MCF 10A (cell line): Measurements from ENCODE around the gene IPO5. TPM values are rescaled to one million over a fixed set of nuclear protein-coding genes. Genes with fewer than 3 reads are reported as not detected.
"Not testable (repeated sequence)": the region's sequence is repeated elsewhere in the genome, so short reads cannot be mapped to it uniquely, and the experiment has no call there.

ENCODE experiments used
- BruUV-seq: library from RNA; stranded (reverse); fragments of 400-500 nt; replicated peaks from 2 replicates; lab custom pipeline; 2021; lab: Mats Ljungman, UMichigan
- CTCF ChIA-PET: fragments of 300-600 bp; sonication (Branson Sonifier 250); formaldehyde crosslinking; extraction: SDS; loops from one replicate; lab custom pipeline; 2021; ENCODE audit warnings: antibody characterized with exemption, inconsistent platforms; lab: Yijun Ruan, JAX
- POLR2A ChIA-PET: fragments of 300-600, 350-650 bp; sonication (Branson Sonifier 250); formaldehyde crosslinking; extraction: SDS; loops from one replicate; lab custom pipeline; 2020; ENCODE audit warnings: antibody characterized with exemption, inconsistent platforms; lab: Yijun Ruan, JAX
- DNase-seq: peaks from one replicate; pipeline ENCODE4 v3.0.0-alpha.2; 2018; ENCODE audit not compliant: unreplicated experiment
- H3K27ac Mint-ChIP-seq: one replicate; pipeline ENCODE4 v1.8.0; 2022; ENCODE audit warnings: mild to moderate bottlenecking, low read depth, mixed read lengths; ENCODE audit not compliant: unreplicated experiment
- H3K27me3 Mint-ChIP-seq: one replicate; pipeline ENCODE4 v1.8.0; 2022; ENCODE audit warnings: mixed read lengths; ENCODE audit not compliant: insufficient read depth, unreplicated experiment
- H3K36me3 Mint-ChIP-seq: one replicate; pipeline ENCODE4 v1.8.0; 2022; ENCODE audit warnings: mild to moderate bottlenecking, moderate library complexity, mixed read lengths; ENCODE audit not compliant: insufficient read depth, unreplicated experiment
- H3K4me1 Mint-ChIP-seq: one replicate; pipeline ENCODE4 v1.8.0; 2022; ENCODE audit warnings: mixed read lengths; ENCODE audit not compliant: insufficient read depth, unreplicated experiment
- H3K4me3 Mint-ChIP-seq: one replicate; pipeline ENCODE4 v1.8.0; 2022; ENCODE audit warnings: mild to moderate bottlenecking, moderate library complexity, mixed read lengths; ENCODE audit not compliant: unreplicated experiment
- H3K9me3 Mint-ChIP-seq: one replicate; pipeline ENCODE4 v1.8.0; 2022; ENCODE audit warnings: mixed read lengths; ENCODE audit not compliant: unreplicated experiment
- intact Hi-C: fragments of 100-400 bp; cut with micrococcal nuclease; formaldehyde crosslinking; loops from 2 replicates; pipeline ENCODE4 v1.14.1; 2022
- total RNA-seq: library from RNA; stranded (reverse); gene quantifications from 2 replicates; pipeline ENCODE4 v1.2.3, GENCODE V29; 2022
- TF ChIP-seq, protein P1 (sequence below): fragments of 200-600 bp; IDR thresholded peaks from one replicate; pipeline ENCODE4 v1.8.0; 2022; ENCODE audit warnings: antibody characterized with exemption, mild to moderate bottlenecking; ENCODE audit not compliant: unreplicated experiment

Gene IPO5
- total RNA-seq, 1 experiment from 2014 or later, result 200 TPM

DNA sequence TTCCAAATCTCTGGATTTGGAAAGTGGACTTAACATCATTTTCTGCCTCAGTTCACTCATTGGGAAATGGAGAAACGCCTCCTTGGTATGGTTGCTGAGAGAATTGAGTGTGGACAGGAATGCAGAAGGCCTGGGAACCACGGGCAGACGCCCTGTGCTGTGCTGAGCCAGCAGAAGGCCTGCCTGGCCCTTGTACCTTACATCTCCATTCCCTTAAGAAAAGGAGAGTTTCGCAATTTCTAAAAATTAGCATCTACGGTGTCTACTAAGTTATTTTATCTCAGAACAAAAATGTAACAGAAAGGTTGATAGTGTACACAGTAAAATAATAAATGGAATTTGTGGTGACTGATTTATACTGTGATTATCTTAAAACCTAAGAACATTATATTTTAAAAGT lies 78.7 kb downstream of the IPO5 start:
- no peak overlapping the region for H3K4me3 Mint-ChIP-seq
- intact Hi-C loops, result loop anchor here (5.0 kb wide), 1 partner anchor 640 kb away; no protein-coding TSS in a partner anchor

DNA sequence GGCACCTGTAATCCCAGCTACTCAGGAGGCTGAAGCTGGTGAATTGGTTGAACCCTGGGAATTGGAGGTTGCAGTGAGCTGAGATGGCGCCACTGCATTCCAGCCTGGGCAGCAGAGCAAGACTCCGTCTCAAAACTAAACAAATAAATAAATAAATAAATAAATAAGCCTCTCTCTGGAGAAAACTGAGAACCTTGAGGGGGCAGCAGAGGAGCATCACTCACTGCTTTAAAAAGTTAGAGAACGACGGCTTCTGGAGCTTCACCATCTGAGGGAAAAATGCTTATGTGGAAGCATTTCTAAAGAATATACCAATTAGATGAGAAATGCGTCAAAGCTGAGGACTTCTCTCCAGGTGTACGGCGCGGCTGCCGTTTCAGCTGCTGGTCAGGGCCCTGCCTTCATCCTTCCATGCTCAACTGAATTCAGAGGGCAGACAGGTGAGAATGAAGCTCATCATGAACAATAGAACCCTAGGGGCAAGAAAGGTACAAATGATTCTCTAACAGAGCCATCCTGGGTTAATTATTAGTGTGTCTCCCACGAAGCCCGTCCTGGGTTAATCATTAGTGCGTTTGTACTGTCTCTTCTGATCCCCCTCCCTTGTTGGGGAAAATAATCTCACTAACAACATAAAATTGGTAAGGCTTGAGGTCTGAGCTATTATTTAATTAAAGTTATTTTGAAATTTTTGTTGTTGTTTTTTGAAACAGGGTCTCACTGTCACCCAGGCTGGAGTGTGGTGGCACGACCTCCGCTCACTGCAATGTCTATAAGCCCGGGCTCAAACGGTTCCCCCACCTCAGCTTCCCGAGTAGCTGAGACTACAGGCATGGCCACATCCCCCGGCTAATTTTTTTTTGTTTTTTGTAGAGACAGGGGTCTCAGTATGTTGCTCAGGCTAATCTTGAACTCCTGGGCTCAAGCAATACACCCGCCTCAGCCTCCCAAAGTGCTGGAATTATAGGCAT lies 80.1 kb downstream of the IPO5 start:
- CTCF ChIA-PET, result interaction anchor here (0.6 to 1.9 kb wide), 14 partner anchors 9 to 725 kb away, joined by 3 to 6 read pairs (median 3); no protein-coding TSS in a partner anchor
- BruUV-seq, result no TSS peak
- Mint-ChIP-seq H3K4me3 (no peak overlapping the region), H3K4me1 (no peaks in the 10 kb centered on the region), H3K36me3 (no peaks in the 10 kb centered on the region), H3K27ac (no peak overlapping the region), H3K9me3 (no peaks in the 10 kb centered on the region), H3K27me3 (no peaks in the 10 kb centered on the region)
- POLR2A ChIA-PET, result interaction anchor here (1.0 kb wide), 1 partner anchor 11 kb away, joined by 3 read pairs; no protein-coding TSS in a partner anchor
- TF ChIP-seq, protein P1, sequence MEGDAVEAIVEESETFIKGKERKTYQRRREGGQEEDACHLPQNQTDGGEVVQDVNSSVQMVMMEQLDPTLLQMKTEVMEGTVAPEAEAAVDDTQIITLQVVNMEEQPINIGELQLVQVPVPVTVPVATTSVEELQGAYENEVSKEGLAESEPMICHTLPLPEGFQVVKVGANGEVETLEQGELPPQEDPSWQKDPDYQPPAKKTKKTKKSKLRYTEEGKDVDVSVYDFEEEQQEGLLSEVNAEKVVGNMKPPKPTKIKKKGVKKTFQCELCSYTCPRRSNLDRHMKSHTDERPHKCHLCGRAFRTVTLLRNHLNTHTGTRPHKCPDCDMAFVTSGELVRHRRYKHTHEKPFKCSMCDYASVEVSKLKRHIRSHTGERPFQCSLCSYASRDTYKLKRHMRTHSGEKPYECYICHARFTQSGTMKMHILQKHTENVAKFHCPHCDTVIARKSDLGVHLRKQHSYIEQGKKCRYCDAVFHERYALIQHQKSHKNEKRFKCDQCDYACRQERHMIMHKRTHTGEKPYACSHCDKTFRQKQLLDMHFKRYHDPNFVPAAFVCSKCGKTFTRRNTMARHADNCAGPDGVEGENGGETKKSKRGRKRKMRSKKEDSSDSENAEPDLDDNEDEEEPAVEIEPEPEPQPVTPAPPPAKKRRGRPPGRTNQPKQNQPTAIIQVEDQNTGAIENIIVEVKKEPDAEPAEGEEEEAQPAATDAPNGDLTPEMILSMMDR, result peak; percentile 15
- DNase-seq, result peak; percentile 53
- intact Hi-C loops, result loop anchor here (5.0 kb wide), 1 partner anchor 639 kb away; no protein-coding TSS in a partner anchor

More for the DNA sequence above, 78.7 kb downstream of the IPO5 start:
- no peaks in the 10 kb centered on the region for H3K27me3 Mint-ChIP-seq
- DNase-seq, result no peak
- H3K4me1 Mint-ChIP-seq, result no peaks in the 10 kb centered on the region
- no TSS peak for BruUV-seq
- POLR2A ChIA-PET, result interaction anchor here (0.6 kb wide), 1 partner anchor 26 kb away, joined by 3 read pairs; no protein-coding TSS in a partner anchor
- H3K9me3 Mint-ChIP-seq, result no peaks in the 10 kb centered on the region
- CTCF ChIA-PET, result interaction anchor here (0.6 to 1.1 kb wide), 2 partner anchors 368 to 521 kb away, joined by 3 read pairs; no protein-coding TSS in a partner anchor
- H3K27ac Mint-ChIP-seq, result no peak overlapping the region
- TF ChIP-seq, protein P1, result no peak
- H3K36me3 Mint-ChIP-seq, result no peaks in the 10 kb centered on the region

DNA sequence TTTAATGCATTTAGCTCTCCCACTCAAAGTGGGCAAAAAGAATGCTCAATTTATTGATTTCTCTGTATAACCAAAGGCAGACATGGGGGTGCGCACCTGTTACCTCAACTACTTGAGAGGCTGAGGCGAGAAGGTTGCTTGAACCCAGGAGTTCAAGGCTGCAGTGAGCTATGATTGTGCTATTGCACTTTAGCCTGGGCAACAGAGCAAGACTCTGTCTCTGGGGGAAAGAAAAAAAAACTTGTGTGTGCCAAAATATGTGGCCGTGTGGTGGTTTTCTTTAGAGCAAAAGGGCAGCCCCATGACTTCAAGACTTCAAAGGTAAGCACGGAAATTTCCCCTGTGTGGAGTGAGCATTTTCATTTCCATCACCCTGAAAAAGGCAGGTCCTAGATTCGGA lies 81.9 kb downstream of the IPO5 start:
- no peaks in the 10 kb centered on the region for H3K9me3 Mint-ChIP-seq
- no peak for DNase-seq
- H3K4me1 Mint-ChIP-seq, result no peaks in the 10 kb centered on the region
- H3K4me3 Mint-ChIP-seq, result no peak overlapping the region
- no TSS peak for BruUV-seq
- intact Hi-C loops, result no loop called here
- CTCF ChIA-PET, result interaction anchor here (0.6 to 1.0 kb wide), 3 partner anchors 43 to 1049 kb away, joined by 3 to 4 read pairs (median 3); no protein-coding TSS in a partner anchor
- no peak overlapping the region for H3K27ac Mint-ChIP-seq
- TF ChIP-seq, protein P1, result no peak
- no peaks in the 10 kb centered on the region for H3K36me3 Mint-ChIP-seq
- H3K27me3 Mint-ChIP-seq, result no peaks in the 10 kb centered on the region
- POLR2A ChIA-PET, result no interaction called here

DNA sequence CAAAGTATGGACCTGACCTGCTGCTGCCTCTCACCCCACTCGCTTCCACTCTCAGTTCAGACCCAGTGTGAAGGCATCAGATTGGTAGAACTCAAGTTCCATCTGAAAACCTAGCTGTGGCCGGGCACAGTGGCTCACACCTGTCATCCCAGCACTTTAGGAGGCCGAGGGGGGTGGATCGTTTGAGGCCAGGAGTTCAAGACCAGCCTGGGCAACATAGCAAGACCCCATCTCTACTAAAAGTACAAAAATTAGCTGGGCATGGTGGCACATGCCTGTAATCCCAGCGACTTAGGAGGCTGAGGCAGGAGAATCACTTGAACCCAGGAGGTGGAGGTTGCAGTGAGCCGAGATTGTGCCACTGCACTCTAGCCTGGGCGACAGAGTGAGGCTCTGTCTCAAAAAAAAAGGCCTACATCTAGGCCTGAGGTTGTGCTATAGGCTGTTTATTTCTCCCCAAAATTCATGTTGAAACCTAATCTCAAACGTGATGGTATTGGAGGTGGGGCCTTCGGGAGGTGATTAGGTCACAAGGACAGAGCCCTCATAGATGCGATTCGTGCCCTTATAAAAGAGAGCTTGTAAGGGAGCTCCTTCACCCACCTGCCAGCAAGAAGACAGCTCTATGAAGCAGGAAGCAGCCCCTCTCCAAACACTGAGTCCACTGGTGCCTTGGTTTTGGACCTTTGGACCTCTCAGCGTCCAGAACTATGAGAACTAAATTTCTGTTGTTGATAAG lies 83.3 kb downstream of the IPO5 start:
- BruUV-seq, H3K36me3 Mint-ChIP-seq, DNase-seq, intact Hi-C loops, H3K9me3 Mint-ChIP-seq, H3K27ac Mint-ChIP-seq, H3K27me3 Mint-ChIP-seq, H3K4me3 Mint-ChIP-seq, H3K4me1 Mint-ChIP-seq: not testable (repeated sequence)
- ChIA-PET CTCF (interaction anchor here (0.7 to 1.7 kb wide), 3 partner anchors 13 to 637 kb away, joined by 3 to 4 read pairs (median 3); no protein-coding TSS in a partner anchor), POLR2A (interaction anchor here (0.6 to 1.2 kb wide), 3 partner anchors 637 to 1029 kb away, joined by 3 to 4 read pairs (median 3); no protein-coding TSS in a partner anchor)
